KOPT-K1 (cell line): ENCODE measurements around the gene FAN1.
"Not testable (repeated sequence)": the region's sequence is repeated elsewhere in the genome, so short reads cannot be mapped to it uniquely, and the experiment has no call there.

Experiments
- H3K27ac ChIP-seq: fragments of 200-600 bp; sonication (generic); 2 replicates; pipeline ENCODE4 v1.5.1; 2016; ENCODE audit warnings: antibody characterized with exemption, mild to moderate bottlenecking, low read depth, low read length; ENCODE audit not compliant: poor library complexity, severe bottlenecking
- H3K36me3 ChIP-seq: fragments of 200-600 bp; sonication (generic); 2 replicates; pipeline ENCODE4 v1.5.1; 2017; ENCODE audit warnings: antibody characterized with exemption, mild to moderate bottlenecking, low read length, moderate library complexity; ENCODE audit not compliant: insufficient read depth
- H3K9me3 ChIP-seq: fragments of 200-600 bp; sonication (generic); 2 replicates; pipeline ENCODE4 v1.5.1; 2017; ENCODE audit warnings: antibody characterized with exemption, low read length, mild to moderate bottlenecking; ENCODE audit not compliant: insufficient read depth, poor library complexity, severe bottlenecking

FAN1 gene

DNA sequence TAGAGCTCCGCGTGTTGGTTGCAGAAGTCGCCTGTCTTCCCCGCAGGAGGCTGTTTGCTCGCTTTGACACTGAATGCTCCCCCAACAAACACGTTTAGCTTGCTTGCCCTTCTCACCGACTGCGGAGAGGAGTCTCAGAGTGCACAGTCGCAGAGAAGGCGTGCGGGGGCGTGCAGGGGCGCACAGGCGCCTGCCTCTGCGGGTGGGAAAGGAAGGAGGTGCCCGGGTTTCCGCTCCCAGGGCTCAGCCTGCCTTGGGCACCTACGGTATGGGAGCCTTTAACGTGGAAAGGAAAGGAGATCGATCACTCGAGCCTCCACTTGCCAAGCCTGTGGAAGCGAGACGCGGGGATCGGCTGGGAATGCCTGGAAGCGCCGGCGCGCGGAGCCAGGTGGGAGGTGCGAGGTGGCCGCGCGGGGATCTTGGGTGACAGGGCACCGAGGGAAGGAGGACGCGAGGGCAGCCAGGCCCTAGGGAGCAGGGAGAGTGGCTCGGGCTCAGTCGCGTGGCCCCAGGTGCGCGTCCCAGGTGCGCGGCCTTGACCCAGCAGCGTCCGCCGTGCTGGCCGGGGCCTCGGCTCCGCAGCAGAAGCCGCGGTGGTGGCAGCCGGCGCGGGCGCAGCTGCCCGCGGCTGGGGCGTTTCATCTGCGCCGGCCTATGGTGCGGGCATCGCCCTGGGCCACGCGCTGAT, at the start of gene FAN1:
FAN1 (plus strand) TSS at position 419 of the 691 bp plus-strand sequence. CDS start 749 bp downstream, outside the sequence.
- Histone ChIP-seq H3K36me3 (peaks cover 18% of the 10 kb centered on the region; the same call in 1 of the 2 replicates), H3K9me3 (no peaks in the 10 kb centered on the region), H3K27ac (peak within 1 kb of the TSS; percentile 59)

DNA sequence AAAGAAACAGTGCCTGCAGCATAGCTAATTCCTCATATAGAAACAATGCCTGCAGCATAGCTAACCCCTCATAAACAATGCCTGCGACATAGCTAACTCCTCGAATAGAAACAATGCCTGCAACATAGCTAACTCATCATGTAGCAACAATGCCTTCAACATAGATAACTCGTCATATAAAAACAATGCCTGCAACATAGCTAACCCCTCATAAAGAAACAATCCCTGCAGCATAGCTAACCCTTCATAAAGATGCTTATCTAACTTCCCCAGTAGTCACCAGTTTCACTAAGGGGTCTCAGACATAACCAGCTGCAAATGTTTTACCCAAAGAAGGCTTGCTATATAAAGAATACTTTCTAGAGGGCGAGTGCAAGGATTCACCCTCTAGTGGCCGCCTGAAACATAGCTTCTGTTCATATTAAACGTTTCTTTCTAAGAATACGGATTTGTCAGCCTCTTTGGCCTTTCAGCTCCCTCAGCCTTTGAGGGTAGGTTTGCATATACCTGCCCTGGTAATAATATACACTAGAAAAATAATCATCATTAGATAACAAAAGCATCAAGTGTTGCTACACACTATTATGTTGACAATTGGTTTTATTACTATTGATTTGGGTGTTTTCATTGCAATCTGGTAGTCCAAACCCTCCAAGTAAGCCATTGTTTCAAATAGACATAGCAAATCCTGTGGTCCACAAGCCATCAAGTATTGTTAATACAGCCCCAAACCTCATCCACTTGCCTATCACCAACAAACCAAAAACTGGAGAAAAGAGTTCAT, 44.4 kb upstream of the FAN1 start:
- H3K9me3 ChIP-seq = no peaks in the 10 kb centered on the region
- H3K36me3 ChIP-seq = no peaks in the 10 kb centered on the region
- no peak overlapping the region for H3K27ac ChIP-seq

DNA sequence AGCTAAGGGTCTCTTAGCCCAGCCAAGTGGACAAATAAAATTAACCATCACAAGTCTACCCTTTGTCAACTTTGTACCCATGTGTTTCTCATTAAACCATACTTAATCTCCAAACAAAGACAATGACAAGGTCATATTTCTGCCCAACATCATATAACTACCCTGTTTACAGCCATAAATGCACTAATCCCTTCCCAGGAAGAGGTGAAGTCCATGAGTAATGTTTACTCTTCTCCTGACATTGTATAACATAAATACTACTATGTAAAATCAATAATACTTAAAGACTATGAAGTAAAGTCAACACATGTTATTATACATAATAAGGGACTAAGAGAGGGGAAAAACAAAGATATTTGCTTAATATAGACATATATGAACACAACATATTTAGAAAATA, 38.5 kb upstream of the FAN1 start:
- Histone ChIP-seq H3K36me3 (no peaks in the 10 kb centered on the region), H3K27ac (no peak overlapping the region), H3K9me3 (no peaks in the 10 kb centered on the region)

DNA sequence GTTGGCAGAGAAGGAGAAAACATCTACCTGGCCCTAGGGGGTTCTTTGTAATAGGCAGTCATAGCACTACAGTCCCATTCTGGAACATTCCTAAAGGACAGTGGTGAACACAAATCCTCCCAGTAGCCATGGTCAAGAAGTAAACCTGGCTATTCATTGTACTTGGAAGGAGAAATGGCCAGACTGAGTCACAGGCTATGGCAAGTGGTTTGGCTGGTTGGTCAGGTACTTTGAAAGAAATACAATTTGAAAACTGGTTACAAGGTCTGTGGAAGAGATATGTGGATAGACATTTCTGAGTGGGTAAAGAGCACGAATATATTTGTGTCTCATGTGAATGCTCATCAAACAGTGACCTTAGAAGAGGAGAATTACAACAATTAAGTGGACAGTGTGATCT, 33.0 kb upstream of the FAN1 start:
- H3K9me3 ChIP-seq = no peaks in the 10 kb centered on the region
- no peaks in the 10 kb centered on the region for H3K36me3 ChIP-seq
- H3K27ac ChIP-seq = no peak overlapping the region

GRCh38 chr15:30872341-30872748, 31.4 kb upstream of the FAN1 start:
- no peaks in the 10 kb centered on the region for H3K36me3 ChIP-seq

GRCh38 chr15:30877070-30877469, 26.6 kb upstream of the FAN1 start:
- no peak overlapping the region for H3K27ac ChIP-seq
- no peaks in the 10 kb centered on the region for H3K9me3 ChIP-seq
- H3K36me3 ChIP-seq = no peaks in the 10 kb centered on the region

More at GRCh38 chr15:30872341-30872748, 31.4 kb upstream of the FAN1 start:
- no peak overlapping the region for H3K27ac ChIP-seq
- no peaks in the 10 kb centered on the region for H3K9me3 ChIP-seq

GRCh38 chr15:30878515-30878914, 25.2 kb upstream of the FAN1 start:
- Histone ChIP-seq H3K27ac (no peak overlapping the region), H3K9me3 (no peaks in the 10 kb centered on the region), H3K36me3 (no peaks in the 10 kb centered on the region)

- Histone ChIP-seq H3K9me3 (no peaks in the 10 kb centered on the region), H3K27ac (no peak overlapping the region), H3K36me3 (no peaks in the 10 kb centered on the region)
Observed at GRCh38 chr15:30882849-30883433, 20.8 kb upstream of the FAN1 start.

GRCh38 chr15:30883666-30884065, 20.0 kb upstream of the FAN1 start:
- H3K27ac ChIP-seq, H3K9me3 ChIP-seq, H3K36me3 ChIP-seq: not testable (repeated sequence)

- no peaks in the 10 kb centered on the region for H3K36me3 ChIP-seq
- H3K27ac ChIP-seq = no peak overlapping the region
- H3K9me3 ChIP-seq = no peaks in the 10 kb centered on the region
Observed at GRCh38 chr15:30885814-30886213, 17.9 kb upstream of the FAN1 start.

DNA sequence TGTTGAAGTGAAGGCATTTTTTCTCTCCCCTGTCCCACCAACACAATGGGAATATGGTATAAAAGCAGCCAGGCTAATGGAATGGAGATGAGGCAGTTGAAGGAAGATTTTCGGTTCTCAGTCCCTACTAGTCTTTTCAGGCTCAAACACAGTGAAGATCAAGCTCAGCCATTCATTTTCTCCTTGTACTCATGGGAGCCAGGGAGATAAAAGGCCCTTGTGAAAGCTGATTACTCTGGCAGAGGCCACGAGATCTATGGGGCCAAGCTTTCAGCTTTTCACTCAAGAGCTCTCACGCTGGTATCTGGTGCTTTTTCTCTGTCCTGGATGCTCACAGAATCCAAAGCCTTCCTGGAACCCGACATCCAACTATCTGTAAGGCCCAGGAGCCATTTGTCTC, 14.5 kb upstream of the FAN1 start:
- no peaks in the 10 kb centered on the region for H3K36me3 ChIP-seq
- H3K27ac ChIP-seq = no peak overlapping the region
- no peaks in the 10 kb centered on the region for H3K9me3 ChIP-seq

GRCh38 chr15:30895461-30896210, 8.1 kb upstream of the FAN1 start:
- no peak overlapping the region for H3K27ac ChIP-seq
- no peaks in the 10 kb centered on the region for H3K9me3 ChIP-seq
- H3K36me3 ChIP-seq = no peaks in the 10 kb centered on the region

GRCh38 chr15:30896211-30896606, 7.5 kb upstream of the FAN1 start:
- no peaks in the 10 kb centered on the region for H3K36me3 ChIP-seq
- no peak overlapping the region for H3K27ac ChIP-seq

DNA sequence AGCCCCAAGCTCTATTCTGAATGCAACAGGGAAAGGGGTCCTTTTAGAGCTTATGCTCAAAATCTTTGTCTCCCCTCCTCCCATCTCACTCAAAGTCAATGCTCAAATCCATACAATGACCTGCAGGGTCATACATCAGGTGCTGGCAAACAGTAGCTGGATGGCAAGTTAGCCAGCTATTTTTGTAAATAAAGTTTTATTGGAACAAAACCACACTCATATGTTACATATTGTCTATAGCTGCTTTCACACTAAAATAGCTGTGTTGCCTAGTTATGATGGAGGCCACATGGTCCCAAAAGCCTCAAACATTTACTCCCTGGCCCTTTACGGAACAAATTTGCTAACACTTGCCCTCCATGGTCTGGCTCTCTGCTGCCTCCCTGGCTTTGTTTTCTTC, 1.8 kb upstream of the FAN1 start:
- no peaks in the 10 kb centered on the region for H3K9me3 ChIP-seq
- no peak overlapping the region for H3K27ac ChIP-seq
- 0 out of 2 replicates have a peak, but pooled peaks cover 10% of the 10 kb centered on the region for H3K36me3 ChIP-seq

More at GRCh38 chr15:30896211-30896606, 7.5 kb upstream of the FAN1 start:
- no peaks in the 10 kb centered on the region for H3K9me3 ChIP-seq

GRCh38 chr15:30904812-30905211, 1.1 kb downstream of the FAN1 start:
- Histone ChIP-seq H3K9me3 (no peaks in the 10 kb centered on the region), H3K27ac (no peak overlapping the region), H3K36me3 (peaks cover 29% of the 10 kb centered on the region)
